ENCODE results near the gene ADCY1.

ADCY1 gene

DNA sequence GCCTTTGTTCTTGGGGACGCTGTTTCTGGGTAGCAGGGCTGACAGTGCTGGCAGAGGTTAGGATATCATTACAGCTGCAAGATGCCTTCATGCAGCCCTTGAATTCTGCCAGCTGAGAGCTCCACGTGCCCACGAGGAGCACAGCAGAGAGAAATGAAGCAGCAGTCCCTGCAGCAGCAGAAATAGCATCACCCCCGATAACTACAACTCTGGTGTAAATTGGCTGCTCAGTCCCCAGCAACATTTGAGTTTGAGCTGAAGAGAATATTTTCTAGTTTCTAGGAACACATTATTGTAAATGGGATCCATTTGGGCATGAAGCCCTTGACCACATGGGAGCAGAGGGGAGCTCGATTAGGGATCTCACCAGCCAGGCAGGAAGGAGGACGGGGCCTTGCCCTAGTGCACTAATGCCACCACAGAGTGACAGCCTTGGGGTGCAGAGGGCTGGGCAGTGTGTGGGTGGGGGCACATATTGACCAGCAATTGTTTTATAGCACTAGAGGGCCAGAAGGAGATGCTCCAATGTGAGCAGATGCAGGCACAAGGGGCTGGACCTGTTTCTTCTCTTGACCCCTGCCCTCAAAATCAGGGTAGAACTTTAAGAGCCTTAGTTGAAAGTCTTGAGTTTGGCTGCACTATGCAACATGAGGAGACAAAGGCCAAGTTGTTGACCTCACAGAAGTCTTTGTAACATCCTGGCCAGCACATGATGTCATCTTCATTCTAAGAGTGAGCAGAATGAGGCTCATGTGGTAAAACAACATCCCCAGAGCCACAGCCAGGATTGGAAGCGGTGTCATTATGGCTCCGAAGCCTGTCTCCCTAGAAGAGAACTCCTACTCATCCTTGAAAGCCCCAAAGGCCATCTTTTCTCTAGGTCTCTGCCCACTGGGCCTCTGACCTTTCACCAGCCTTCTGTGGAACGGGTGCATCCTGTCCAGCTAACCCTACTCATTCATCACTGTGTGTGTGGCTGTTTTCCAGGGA lies 52.6 kb downstream of the ADCY1 start:
- DNase-seq = no peak

DNA sequence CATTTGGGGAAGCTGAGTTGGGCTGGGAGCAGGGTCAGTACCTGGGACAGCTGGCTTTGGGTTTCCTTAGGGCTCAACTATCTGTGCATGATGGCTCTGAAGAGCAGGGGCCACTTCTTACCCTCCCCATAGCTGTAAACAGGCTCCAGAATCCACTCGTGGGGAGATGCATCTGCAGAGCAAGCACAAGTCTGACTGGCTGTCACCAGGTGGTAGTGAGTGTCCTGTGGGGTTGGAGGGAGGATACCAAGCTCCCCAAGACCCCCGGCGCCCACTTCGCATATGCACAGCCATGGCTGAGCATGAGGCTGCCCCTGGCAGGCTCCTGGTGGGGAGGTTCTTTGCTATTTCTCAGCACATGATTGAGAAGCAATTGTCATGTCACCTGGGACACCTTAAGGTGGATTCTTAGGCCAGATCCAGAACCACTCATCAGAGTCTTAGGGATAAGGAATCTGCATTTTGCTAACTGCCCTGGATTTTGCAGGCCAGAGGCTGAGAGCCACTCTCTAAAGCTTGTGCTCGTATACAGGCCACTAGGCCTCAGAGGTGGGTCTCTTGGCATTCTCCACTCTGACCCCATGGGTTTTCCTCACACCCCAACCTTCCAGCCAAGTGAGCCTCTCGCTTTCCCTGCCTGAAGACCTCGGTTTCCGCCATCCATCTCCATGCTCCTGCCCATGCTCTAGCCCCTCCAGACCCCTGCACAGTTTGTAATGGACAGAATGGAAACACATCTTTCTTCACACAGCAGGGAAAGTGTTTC lies 53.7 kb downstream of the ADCY1 start:
- DNase-seq = no peak

DNA sequence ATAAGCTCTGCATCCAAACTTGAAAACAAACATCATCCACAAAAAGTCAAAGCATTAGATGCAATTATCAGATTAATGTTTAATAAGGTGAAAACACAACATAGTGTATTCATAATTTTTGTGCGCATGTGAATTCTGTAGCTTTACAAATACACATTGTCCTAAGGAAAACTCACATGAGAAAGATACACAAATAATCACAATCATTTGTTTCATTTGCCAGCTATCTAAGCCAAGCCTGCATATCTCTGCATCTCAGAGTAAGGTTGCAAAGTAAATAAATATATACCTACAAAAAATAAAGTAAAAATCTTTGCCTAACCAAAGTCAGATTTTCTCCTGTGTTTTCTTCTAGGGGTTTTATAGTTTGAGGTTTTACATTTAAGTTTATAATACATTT lies 57.4 kb downstream of the ADCY1 start:
- no peak for DNase-seq

DNA sequence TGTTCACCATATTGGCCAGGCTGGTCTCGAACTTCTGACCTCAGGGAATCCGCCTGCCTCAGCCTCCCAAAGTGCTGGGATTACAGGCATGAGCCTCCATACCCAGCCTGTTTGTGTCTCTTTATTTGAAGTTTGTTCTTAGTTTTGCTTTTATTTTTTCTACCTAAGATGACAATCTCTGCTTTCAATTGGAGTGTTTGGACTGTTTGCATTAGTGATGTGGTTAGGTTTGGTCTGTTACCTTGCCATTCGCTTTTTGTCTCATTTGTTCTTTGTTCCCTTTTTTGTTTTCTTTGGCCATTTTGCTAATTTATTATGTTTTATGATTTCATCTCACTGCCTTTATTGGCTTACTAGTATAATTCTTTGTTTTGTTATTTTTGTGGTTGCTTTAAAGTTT lies 62.6 kb downstream of the ADCY1 start:
- no peak for DNase-seq

DNA sequence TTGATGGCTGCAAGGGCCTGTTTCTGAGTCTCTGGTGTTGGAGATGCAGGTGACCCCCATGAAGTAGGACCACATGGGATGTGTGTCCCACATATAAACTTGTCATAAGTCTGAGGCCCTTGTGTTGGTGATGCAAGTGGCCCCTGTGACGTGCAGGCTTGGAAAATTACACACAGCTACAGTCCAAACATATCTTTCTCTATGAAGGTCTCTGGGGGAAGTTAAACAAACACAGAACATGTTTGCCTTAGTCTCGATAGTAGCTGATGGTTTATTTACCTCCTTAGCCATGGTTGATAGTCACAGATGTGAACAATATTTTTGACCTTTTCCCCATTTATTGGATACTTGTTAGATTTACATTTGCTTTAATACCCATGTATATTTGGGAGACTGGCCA lies 64.7 kb downstream of the ADCY1 start:
- DNase-seq = no peak

DNA sequence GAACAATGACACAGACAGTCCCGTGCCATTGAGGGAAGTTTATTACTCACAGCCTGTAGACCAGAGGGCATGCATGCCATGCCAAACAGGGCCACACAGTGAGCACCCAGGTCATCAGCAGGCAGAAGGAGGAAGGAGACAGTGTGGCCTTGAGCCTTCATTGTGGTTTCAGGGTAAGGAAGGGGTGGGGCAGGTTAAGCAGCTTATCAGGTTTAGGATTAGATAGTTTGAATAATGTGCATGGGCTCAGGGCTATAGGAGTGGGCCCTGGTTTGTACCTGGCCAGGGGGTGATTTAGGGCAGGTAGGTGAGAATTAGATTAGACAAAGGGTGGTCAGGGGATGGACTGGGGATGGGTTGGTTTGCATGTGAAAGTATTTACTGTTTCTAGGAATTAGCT lies 67.9 kb downstream of the ADCY1 start:
- DNase-seq = no peak

DNA sequence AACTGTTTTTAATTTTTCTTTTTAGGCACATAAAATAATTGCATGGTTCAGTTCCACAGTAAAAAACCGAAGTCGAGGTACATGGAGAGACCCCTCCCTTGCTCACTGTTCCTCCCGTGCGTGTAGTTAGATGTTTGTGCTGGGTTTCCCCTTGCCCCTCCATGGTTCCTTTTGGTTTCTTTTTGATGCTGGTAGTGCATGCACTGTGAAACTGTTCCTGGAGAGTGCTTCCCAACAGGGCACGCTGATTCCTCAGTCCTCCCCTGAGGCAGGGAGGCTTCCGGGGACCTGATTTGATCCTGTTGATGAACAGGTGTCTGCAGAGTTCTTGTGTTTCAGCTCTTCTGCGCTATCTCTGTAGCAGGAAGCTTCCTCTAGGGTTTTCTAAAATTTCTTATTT lies 69.5 kb downstream of the ADCY1 start:
- no peak for DNase-seq

DNA sequence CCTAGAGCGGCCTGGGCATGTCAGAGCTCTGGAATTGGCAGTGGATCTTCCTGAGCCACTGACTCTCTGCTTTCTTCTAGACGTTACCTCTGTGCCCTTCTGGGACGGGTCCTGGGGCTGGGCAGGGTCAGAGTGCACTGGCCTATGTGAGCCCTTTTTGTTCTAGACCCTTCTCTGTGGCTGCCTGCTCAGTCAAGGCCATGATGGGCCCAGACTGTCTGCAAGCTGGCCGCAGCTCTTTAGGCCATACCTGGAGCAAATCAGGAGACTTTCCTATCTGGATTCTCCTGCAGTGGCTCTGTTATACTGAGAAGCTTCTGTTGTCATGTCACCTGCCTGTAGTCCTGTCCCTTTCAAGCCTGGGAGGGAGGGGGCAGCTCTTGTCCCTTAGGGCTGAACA lies 70.1 kb downstream of the ADCY1 start:
- no peak for DNase-seq

DNA sequence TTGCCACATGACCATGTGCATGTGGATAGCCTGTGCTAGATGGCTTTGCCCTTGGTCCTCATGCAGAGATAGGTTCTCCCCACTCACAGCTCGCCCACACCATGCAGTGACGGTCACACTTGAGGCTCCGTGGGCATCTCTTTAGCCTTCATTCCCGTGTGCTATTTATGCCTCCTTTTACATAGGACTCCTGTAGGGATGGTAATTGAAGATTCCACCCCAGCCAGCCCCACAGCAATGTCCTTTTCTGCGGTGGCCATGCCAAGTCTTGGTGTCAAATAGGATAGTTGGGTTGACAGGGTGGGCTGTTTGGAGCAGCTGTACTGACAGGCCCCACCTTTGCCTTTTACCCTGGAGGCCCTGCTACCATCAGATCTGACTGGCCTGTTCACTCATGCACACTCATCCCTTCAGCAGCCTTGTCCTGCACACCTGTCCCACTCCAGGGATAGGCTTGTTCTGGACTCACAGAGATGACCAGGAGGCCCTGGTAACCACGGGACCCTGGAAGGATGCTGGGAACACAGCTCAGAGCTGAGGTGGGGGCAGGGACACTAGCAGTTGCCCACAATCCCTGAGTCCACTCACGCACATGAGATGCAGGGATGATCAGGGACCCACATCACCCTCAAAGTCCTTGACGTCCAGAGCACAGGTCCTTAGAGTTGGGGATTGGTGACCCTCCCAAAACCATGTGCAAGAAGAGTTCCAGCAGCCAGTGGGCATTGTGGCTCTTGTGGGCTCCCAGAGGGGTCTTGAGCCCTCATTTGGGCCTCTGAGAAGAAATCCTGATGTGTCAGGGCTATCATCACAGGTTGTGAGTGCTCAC lies 71.2 kb downstream of the ADCY1 start:
- DNase-seq = no peak

DNA sequence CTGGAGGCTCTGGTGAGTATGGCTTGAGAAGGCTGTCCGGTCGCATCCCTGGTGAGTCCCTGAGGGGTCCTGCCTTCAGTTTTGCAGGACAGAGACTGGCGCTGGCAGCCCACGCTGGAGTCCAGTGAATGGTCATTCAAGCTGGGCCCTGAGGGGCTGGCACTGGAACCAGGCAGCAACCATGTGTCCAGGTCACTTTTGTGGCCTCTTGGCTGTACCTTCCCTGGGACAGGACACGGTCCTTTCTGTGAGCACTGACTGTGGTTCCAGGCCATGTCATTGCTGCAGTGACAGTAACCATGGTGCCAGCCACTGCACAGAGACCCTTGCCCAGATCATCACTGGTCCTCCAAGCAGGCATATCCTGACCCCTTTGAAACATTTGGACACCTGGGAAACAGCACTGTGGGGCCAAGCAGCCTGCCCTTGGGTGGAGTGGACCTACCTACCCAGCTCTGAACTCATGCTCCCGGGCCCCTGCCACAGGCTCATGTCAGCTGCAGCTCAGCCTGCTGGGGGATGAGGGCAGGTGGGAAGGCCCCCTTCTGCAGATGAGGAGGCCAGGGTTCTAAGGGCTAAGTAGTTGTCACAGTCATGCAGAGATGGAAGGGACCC lies 72.1 kb downstream of the ADCY1 start:
- no peak for DNase-seq

DNA sequence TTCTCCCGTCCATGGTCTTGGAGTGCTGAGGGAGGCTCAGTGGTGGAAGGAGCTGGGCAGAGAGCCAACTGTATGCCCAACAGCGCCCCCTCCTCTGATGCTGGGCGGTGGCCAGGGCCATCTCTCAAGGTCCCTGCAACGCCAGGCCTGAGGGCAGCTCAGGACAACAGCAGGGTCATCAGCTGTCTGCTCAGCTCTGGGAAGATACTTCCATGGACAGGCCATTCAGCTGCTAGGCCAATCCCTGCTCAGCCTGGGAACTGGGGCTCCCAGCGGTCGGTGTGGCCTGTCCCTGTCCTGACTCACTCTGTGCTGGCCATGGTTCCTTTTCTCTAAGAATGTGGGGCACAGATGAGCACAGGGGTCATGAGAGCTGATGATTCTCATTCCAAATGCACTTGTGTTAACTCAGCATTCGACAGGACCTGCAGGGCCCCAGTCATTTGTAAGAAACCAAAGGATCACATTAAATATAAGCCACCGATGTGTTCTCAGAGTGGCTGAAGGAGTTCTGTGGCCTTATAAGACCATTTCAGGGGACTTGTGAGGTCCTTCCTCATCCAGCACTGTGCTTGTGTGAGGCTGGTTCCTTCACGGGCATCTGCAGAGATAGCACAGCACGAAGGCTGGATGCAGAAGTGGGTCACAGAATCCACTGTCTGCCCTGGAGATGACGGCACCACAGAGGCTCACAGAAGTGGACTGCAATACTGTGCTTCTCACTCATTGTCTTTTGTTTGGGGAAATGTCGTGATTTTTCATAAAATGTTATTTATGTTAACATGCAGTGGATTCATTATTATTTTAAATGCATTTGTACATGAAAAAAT lies 73.0 kb downstream of the ADCY1 start:
- no peak for DNase-seq

DNA sequence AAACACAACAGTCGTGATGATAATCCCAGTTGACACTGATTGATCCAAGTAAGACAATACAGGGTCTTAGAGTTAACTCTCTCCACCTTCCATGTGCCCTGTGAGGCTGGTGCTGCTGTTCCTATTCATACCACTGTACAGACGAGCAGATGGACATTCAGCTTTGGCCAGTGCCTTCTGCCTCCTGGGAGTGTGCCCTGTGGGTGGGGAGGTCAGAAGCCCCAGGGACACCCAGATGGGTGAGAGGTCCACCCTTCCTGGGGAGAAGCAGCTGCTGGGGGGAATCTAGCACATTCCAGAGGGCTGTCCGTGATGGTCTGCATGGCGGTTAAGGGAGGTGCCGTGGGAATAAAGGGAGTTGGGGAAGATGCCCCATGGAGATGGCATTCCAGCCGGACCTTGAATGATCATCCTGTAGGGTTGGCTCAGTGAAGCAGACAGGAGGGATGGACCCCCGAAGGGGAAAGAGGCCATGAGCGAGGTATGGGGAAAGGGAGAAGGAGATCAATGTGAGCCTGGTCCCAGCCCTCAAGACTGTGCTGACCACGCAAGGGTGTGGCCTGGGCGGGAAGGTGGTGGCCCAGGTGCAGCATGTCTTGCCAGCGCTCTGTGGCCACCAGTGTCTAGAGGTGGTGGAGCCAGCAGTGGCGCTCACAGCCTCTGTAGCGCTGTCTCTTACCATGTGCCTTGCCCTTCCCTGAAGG lies 74.0 kb downstream of the ADCY1 start:
- DNase-seq = no peak

DNA sequence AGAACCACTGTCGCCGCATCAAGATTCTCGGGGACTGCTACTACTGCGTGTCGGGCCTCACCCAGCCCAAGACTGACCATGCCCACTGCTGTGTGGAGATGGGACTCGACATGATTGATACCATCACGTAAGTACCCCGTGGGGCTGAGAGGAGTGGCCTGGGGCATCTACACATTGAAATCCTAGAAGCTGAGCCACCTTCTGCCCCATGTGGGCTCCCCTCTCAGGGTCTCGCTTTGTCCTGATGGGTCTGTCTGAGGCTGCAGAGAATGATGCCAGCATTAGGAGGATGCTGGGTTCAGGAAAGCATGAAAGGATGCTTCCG lies 74.5 kb downstream of the ADCY1 start:
- no peak for DNase-seq

DNA sequence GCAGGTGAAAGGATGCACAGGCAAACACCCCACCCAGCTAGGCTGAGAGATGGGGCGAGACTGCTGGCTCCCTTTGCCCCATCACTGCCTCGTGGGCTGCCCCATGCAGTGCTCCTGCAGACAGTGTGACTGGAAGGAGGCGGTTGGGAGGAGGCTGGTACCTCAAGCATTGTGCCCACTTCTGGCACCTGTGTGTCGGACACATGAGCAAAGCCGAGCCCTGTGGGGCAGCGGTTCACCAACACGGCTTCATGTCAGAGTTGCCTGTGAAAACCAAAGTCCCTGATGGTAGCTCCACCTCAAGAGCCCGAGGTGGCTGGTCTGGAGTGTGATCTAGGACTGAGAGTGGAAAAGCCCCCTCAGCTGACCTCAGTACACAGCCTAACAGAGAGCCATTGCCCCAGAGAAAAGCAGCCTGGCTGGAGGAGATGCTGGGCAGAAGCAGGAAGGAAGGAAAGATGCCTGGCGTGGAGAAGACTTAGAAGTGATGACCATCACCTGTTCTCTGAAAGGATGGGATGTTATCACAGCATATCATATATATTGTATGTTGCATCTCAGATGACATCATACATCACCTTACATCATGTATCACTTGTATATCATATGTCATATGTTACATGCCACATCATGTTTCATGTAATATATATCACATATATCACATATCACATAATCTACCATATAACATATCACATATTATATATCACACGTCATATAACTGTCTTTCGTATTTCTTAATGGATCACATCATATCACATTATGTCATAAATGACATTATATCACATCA lies 75.6 kb downstream of the ADCY1 start:
- DNase-seq = no peak

DNA sequence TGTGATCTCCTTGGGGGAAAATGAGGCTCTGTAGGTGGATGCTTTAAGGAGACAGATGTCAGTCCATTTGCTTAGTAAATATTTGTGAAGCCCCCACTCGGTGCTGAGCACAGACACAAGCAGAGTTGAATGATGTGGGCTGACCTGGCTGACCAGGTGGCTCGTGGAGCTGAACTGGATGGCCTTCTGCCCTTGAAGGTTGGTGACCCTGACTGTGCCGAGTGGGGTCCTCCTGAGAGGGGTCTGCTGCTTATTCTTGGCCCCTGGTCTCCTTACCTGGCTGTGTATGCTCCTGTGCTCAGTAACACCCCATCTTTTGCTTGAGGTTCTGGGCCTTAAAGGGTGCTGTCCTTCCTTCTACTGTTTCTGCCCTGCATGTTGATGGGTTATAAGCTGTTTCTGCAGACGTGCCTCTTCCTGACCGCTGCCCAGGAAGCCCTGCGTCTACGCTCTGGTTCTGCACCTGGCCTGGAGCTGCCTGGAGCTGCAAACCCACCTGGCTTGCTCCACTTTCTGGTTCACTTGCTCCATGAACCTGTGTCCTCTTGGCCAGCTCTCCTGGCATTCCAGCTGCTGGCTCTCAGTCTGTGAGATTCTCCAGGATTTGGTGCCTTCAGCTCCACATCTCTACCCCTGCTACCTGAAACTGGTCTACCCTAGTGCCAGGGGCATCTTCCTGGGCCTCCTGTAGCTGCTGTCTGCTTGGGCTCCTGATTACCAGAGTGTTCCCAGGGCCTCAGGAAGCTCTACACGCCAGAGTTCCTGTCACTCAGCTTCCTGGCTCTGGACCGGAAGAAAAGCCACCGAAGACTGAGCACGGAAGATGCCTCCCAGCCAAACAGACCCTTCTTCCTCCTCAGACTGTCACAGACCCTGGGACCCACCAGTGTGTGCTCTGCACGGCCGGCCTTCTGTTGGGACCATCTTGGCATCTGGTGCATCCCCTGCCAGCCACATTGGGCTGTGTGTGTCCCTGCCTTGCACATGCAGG lies 76.5 kb downstream of the ADCY1 start:
- DNase-seq = no peak

DNA sequence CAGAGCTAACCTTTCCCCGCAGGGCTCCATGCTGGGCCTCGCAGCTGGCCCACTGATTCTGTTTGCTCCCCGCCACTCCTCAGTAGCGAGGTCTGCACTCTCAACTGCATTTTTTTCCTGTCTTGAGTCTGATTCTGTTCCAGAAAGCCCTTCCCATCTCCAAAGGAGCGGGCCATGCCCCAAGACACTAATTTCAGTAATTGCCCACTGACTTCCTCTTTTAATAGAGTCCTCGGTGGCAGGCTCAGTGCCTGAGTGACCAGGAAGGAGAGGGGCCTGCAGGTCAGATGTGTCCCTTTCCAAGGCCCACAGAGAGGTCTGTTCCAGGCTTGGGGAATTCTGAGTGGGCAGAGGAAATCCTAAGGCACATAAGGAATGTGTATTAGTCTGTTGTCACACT lies 77.4 kb downstream of the ADCY1 start:
- DNase-seq = no peak

DNA sequence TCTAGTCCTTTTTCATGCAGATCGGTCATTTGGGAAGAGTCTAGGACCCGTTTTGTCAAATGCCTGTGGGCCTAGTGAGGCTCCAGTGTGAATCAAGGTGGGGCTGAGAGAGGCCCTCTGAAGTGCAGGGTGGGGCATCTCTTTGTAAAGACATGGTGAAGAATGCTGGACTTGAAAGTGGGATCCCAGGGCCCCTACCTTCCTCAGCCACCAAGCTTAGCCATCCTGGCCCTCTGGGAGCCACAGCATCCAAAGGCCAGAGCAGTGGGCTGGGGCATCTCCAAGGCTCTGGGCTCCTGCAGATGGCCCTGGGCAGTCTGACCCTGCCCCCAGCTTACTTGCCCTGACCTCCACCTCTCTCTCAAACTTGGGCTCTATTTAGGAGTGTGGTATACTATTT lies 78.5 kb downstream of the ADCY1 start:
- DNase-seq = no peak

DNA sequence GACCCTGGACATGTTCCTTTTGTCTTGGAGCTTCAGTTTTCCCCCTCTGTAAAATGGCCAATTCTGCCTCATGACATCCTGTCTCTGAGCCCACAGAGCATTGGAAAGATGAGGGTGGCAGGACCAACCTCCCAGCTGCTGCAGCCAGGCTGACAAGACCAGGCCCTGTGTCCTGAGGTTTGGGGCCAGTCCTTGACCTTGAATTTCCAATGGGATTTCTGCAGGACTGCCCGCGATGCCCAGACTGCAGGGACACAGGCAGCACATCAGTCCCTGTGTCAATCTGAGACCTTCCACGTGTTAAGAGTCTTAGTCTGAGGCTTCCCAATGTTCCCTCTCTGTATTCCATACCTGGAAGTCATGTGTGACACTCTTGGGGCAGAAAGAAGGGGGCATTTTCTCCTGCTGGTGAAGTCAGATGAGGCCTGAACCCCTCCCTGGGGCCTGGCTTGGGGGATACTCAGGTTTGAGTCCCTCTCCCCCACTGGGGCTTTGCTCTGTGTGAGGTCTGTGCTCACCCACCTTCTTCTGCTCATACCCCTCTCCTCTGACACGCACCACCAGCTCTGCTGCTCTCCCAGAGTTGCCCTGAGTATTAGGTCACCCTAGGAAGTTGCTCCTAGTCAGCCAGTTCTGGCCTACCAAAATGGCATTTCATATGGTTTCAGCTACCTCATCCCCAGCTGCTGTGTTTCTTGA lies 79.2 kb downstream of the ADCY1 start:
- no peak for DNase-seq

All from T-helper 9 cell (primary cell).